Gastrocnemius medialis (tissue), 4 donors: ENCODE data around the gene CPNE2. TPM values are rescaled to one million over a fixed set of nuclear protein-coding genes. Genes with fewer than 3 reads are reported as not detected.
"Not testable (repeated sequence)": the region's sequence is repeated elsewhere in the genome, so short reads cannot be mapped to it uniquely, and the experiment has no call there.

Source experiments
- ATAC-seq, 2 donors: fragments of 150-250 bp; one replicate each; pipeline ENCODE4 v1.9.1; 2016
- DNase-seq, 2 donors: peaks; one replicate each; pipeline ENCODE4 v3.0.0-alpha.2; 2019
- H3K27ac ChIP-seq, 4 donors: fragments of 200-600 bp; sonication (generic); 1 replicate in 1 of 4; 2 replicates in 3 of 4; pipeline ENCODE4 v1.5.1; 2016 to 2018; ENCODE audit warnings: mild to moderate bottlenecking in 2 of 4, moderate library complexity in 1 of 4
- H3K27me3 ChIP-seq, 3 donors: fragments of 200-600 bp; sonication (generic) in 2 of 3; 1 replicate in 1 of 3; 2 replicates in 2 of 3; pipeline versions ENCODE4 v1.5.1 to v1.6.0; 2016 to 2019; ENCODE audit warnings: mild to moderate bottlenecking in 1 of 3, moderate library complexity in 1 of 3
- H3K36me3 ChIP-seq, 2 donors: fragments of 200-600 bp; sonication (generic) in 1 of 2; one replicate each; pipeline ENCODE4 v1.5.1; 2017 to 2018
- H3K4me1 ChIP-seq, 2 donors: fragments of 200-600 bp; sonication (generic) in 1 of 2; one replicate each; pipeline ENCODE4 v1.5.1; 2016 to 2017; ENCODE audit warnings: mild to moderate bottlenecking in 2 of 2
- H3K4me3 ChIP-seq, 4 donors: fragments of 200-600 bp; sonication (generic) in 3 of 4; 1 replicate in 1 of 4; 2 replicates in 3 of 4; pipeline ENCODE4 v1.5.1; 2016 to 2019; ENCODE audit warnings: mild to moderate bottlenecking in 2 of 4
- H3K9me3 ChIP-seq, 3 donors: fragments of 200-600 bp; sonication (generic) in 2 of 3; 1 replicate in 1 of 3; 2 replicates in 2 of 3; pipeline ENCODE4 v1.5.1; 2016 to 2019
- POLR2A ChIP-seq, 2 donors: fragments of 450-650 bp; IDR thresholded peaks; one replicate each; pipeline ENCODE4 v1.6.1; 2017; ENCODE audit warnings: antibody characterized with exemption in 2 of 2, mild to moderate bottlenecking in 2 of 2, moderate library complexity in 2 of 2
- in situ Hi-C, 4 donors: fragments of 200-750 bp; cut with MboI; loops; one replicate each; pipeline versions ENCODE4 v1.15.0 to v1.8.0; 2017; ENCODE audit warnings: low sequenced_read_pairs in 4 of 4
- intact Hi-C: fragments of 100-400 bp; cut with DNase I; formaldehyde crosslinking; loops from one replicate; pipeline ENCODE4 v1.15.1; 2023; ENCODE audit warnings: low total_unique reads
- total RNA-seq, 4 donors: library from RNA; depleted of rRNA; stranded (reverse); fragments of >200 nt; gene quantifications; one replicate each; pipeline versions ENCODE4 v1.1.0 to v1.2.3, GENCODE V29; 2016
- TF ChIP-seq, protein P1 (sequence below), 5 experiments: fragments of 450-650 bp in 3 of 5; fragments of 200-600 bp in 2 of 5; sonication (generic) in 2 of 5; IDR thresholded peaks in 4 of 5; conservative IDR thresholded peaks in 1 of 5; 1 replicate in 4 of 5; 2 replicates in 1 of 5; pipeline ENCODE4 v1.5.1; 2016 to 2019; ENCODE audit warnings: antibody characterized with exemption in 5 of 5, mild to moderate bottlenecking in 3 of 5, moderate library complexity in 3 of 5

Gene CPNE2
- total RNA-seq, 4 donors from 2014 or later, result 11.7 to 20.0 (median 17.2) TPM

DNA sequence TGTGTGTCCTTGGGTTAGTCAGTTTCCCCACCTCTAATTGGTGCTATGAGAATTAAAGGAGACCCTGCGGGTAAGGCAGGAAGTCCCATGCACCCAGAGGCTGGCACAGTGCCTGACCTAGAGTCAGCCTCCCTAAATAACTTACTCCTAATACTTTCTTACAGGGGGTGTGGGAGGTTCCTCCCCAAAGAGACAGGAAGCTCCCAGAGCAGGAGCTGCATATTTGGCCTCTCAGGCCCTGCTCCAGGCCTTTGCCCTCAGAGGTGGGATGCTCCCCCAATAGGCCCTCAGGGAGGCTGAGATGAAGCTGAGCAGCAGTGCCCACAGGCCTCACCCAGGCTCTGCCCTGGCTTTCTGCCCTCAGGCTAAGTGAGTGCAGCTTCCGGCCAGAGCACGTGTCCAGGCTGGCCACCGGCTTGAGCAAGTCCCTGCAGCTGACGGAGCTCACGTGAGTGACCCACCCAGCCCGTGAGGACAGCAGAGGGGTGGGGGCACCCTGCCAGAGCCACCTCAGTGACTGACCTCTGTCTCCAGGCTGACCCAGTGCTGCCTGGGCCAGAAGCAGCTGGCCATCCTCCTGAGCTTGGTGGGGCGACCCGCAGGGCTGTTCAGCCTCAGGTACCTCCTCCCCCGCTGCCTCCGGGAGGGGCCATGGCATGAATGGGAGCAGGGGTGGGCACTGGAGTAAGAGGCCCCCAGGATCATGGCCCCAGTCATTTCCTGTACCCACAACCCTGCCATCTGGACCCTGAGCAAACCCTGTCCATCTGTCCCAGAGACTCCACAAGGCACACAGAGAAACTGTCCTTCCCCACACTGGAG is 31.1 kb upstream of the CPNE2 start:
- H3K4me3 ChIP-seq, result peak overlapping the region in 3 of 4 donors; percentile 11 to 32 (median 23)
- no peaks in the 10 kb centered on the region for H3K9me3 ChIP-seq
- intact Hi-C loops (loop anchor here (1.0 to 5.0 kb wide), 4 partner anchors 31 to 454 kb away; partner anchors contain the start of genes CPNE2, HERPUD1, MT1X and MT2A), in situ Hi-C loops (no loop called here)
- peak; percentile 48 to 69 for TF ChIP-seq POLR2A (IDR thresholded peaks at IDR 0.05)
- TF ChIP-seq, protein P1, sequence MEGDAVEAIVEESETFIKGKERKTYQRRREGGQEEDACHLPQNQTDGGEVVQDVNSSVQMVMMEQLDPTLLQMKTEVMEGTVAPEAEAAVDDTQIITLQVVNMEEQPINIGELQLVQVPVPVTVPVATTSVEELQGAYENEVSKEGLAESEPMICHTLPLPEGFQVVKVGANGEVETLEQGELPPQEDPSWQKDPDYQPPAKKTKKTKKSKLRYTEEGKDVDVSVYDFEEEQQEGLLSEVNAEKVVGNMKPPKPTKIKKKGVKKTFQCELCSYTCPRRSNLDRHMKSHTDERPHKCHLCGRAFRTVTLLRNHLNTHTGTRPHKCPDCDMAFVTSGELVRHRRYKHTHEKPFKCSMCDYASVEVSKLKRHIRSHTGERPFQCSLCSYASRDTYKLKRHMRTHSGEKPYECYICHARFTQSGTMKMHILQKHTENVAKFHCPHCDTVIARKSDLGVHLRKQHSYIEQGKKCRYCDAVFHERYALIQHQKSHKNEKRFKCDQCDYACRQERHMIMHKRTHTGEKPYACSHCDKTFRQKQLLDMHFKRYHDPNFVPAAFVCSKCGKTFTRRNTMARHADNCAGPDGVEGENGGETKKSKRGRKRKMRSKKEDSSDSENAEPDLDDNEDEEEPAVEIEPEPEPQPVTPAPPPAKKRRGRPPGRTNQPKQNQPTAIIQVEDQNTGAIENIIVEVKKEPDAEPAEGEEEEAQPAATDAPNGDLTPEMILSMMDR (IDR thresholded peaks at IDR 0.05 in 4 of 5, conservative IDR thresholded peaks at IDR 0.05 in 1 of 5), result peak in 1 of 5 experiments; percentile 27
- peak overlapping the region; percentile 83 to 89 (median 85) for H3K27ac ChIP-seq
- no peaks in the 10 kb centered on the region for H3K27me3 ChIP-seq
- H3K4me1 ChIP-seq, result peaks cover 17 to 20% of the 10 kb centered on the region in 2 donors
- DNase-seq (peak; percentile 85 to 97), ATAC-seq (peak; percentile 89 to 94)
- no peaks in the 10 kb centered on the region for H3K36me3 ChIP-seq

DNA sequence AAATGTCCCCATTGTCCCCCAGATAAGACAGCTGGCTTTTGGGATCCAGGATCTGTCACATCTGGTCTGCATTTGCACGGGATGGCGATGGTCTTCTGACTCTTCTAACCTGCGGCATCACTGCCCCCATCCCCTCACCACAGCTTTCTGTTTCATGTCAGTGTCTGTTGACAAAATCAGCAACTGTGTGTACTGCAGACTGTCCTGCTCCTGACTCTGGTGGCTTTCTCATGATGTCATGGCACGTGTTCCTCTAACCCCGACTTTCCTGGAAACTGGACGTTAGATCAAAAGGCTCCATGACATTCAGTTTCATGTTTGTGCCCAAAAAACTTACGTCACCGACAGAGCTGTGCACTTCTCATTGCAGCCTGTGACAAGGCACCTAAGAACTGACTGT is 30.1 kb upstream of the CPNE2 start:
- ATAC-seq (peak; percentile 20 to 66), DNase-seq (peak; percentile 13 to 48)
- intact Hi-C loops, result loop anchor here (5.0 kb wide), 2 partner anchors 380 to 455 kb away; partner anchors contain the start of genes MT1X and MT2A
- Histone ChIP-seq H3K9me3 (no peaks in the 10 kb centered on the region), H3K27ac (peak overlapping the region; percentile 83 to 89 (median 85)), H3K4me3 (peak overlapping the region in 1 of 4 donors; percentile 9), H3K36me3 (no peaks in the 10 kb centered on the region), H3K27me3 (no peaks in the 10 kb centered on the region), H3K4me1 (peaks cover 17 to 20% of the 10 kb centered on the region in 2 donors)
- in situ Hi-C loops, result no loop called here
- TF ChIP-seq, protein P1 (IDR thresholded peaks at IDR 0.05 in 4 of 5, conservative IDR thresholded peaks at IDR 0.05 in 1 of 5), result no peak
- TF ChIP-seq POLR2A (IDR thresholded peaks at IDR 0.05), result peak; percentile 16 to 30

DNA sequence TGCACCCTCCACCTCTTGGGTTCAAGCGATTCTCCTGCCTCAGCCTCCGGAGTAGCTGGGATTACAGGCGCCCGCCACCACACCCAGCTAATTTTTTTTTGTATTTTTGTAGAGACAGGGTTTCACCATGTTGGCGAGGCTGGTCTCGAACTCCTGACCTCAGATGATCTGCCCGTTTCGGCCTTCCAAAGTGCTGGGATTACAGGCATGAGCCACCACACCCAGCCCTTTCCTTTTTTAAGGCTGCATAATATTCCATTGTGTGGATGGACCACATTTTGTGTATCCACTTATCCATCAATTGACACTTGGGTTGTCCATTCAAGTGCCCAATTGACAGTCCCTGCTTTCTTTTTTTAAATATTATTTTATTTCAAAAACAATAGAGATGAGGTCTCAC is 29.2 kb upstream of the CPNE2 start:
- H3K27me3 ChIP-seq, in situ Hi-C loops, H3K4me3 ChIP-seq, ATAC-seq, H3K27ac ChIP-seq, DNase-seq, H3K36me3 ChIP-seq, H3K9me3 ChIP-seq: not testable (repeated sequence)
- peaks cover 17 to 20% of the 10 kb centered on the region in 2 donors for H3K4me1 ChIP-seq
- intact Hi-C loops, result loop anchor here (5.0 kb wide), 2 partner anchors 381 to 456 kb away; partner anchors contain the start of genes MT1X and MT2A

DNA sequence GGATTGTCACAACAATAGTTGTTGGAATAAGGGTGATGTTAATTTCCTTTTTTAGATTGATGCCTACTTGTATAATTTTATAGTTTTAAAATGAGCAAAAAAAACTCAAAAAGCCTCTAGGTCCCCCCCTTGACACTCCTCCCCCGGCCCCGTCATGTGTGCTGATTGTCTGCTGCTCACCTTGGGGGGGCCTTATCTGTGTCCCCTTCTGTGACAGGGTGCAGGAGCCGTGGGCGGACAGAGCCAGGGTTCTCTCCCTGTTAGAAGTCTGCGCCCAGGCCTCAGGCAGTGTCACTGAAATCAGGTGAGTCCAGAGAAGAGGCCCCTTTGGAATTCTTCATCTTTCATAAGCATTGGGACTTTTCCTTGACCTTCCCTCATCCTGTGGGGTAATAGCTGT is 27.4 kb upstream of the CPNE2 start:
- intact Hi-C loops, result loop anchor here (5.0 kb wide), 2 partner anchors 383 to 458 kb away; partner anchors contain the start of genes MT1X and MT2A
- Histone ChIP-seq H3K27ac (no peak overlapping the region), H3K9me3 (no peaks in the 10 kb centered on the region), H3K4me3 (no peak overlapping the region), H3K27me3 (no peaks in the 10 kb centered on the region), H3K4me1 (peaks cover 17 to 20% of the 10 kb centered on the region in 2 donors), H3K36me3 (no peaks in the 10 kb centered on the region)
- in situ Hi-C loops, result no loop called here
- TF ChIP-seq POLR2A (IDR thresholded peaks at IDR 0.05), result no peak
- TF ChIP-seq, protein P1 (IDR thresholded peaks at IDR 0.05 in 4 of 5, conservative IDR thresholded peaks at IDR 0.05 in 1 of 5), result no peak
- DNase-seq (no peak), ATAC-seq (no peak)

DNA sequence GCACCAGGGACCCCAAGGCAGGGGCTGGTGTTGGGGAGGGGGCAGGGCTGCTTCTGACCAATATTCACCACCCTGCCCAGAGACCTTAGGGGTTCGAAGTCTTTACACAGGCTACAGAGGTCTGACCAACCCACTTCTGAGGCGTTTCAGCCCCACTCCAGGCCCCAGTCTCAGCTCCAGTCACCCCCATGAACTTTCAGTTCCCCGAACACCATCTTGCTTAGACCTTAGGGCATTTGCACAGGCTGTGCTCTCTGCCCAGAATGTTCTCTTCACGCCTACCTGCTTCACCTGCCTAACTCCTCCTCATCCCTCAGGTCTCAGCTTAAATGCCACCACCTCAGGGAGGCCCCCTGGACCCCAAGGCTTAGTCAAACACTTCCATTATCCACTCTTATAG is 25.8 kb upstream of the CPNE2 start:
- H3K27ac ChIP-seq, result no peak overlapping the region
- no peaks in the 10 kb centered on the region for H3K27me3 ChIP-seq
- no peaks in the 10 kb centered on the region for H3K9me3 ChIP-seq
- intact Hi-C loops, result no loop called here
- no peak overlapping the region for H3K4me3 ChIP-seq
- no peaks in the 10 kb centered on the region for H3K36me3 ChIP-seq
- ATAC-seq (no peak), DNase-seq (no peak)
- in situ Hi-C loops, result no loop called here
- H3K4me1 ChIP-seq, result peaks cover 8 to 9% of the 10 kb centered on the region in 2 donors
- no peak for TF ChIP-seq POLR2A (IDR thresholded peaks at IDR 0.05)
- TF ChIP-seq, protein P1 (IDR thresholded peaks at IDR 0.05 in 4 of 5, conservative IDR thresholded peaks at IDR 0.05 in 1 of 5), result no peak
